Keratinocyte (primary cell): Measurements from ENCODE around the gene RRAS2.

Experiments
- CTCF ChIP-seq, 3 experiments: IDR thresholded peaks in 1 of 3; conservative IDR thresholded peaks in 1 of 3; optimal IDR thresholded peaks in 1 of 3; 2 replicates in 2 of 3; 3 replicates in 1 of 3; pipeline versions ENCODE3 to v1.5.1; 2011; ENCODE audit warnings: low read length in 3 of 3, mild to moderate bottlenecking in 3 of 3, moderate library complexity in 2 of 3, control low read depth in 1 of 3, inconsistent platforms in 1 of 3; ENCODE audit not compliant: insufficient read depth in 2 of 3; ENCODE audit errors: extremely low read depth in 1 of 3
- EZH2 ChIP-seq: IDR thresholded peaks from one replicate; pipeline ENCODE4 v1.6.1; 2012; ENCODE audit warnings: inconsistent platforms, mild to moderate bottlenecking, low read length, moderate library complexity

GRCh38 chr11:14370496-14370895 lies 11.5 kb upstream of the RRAS2 start:
- no peak for TF ChIP-seq CTCF (optimal IDR thresholded peaks at IDR 0.05 in 1 of 3, IDR thresholded peaks at IDR 0.05 in 1 of 3, conservative IDR thresholded peaks at IDR 0.05 in 1 of 3; ENCODE audit: extremely low read depth in 1 of 3, insufficient read depth in 2 of 3, low read length in 3 of 3)
- TF ChIP-seq EZH2 = no peak
